ENCODE measurements around the gene FGFR2. TPM values are rescaled to one million over a fixed set of nuclear protein-coding genes. Genes with fewer than 3 reads are reported as not detected.

The FGFR2 gene
- total RNA-seq, 1 donor from 2014 or later: 2.9 TPM

- Mint-ChIP-seq H3K9me3 (ENCODE audit: low read depth) (no peaks in the 10 kb centered on the region), H3K27ac (ENCODE audit: unreplicated experiment) (no peak overlapping the region), H3K4me3 (ENCODE audit: unreplicated experiment) (no peak overlapping the region), H3K36me3 (ENCODE audit: low read depth) (peaks cover 3% of the 10 kb centered on the region), H3K27me3 (ENCODE audit: low read depth) (no peaks in the 10 kb centered on the region), H3K4me1 (ENCODE audit: low read depth) (peaks cover 10% of the 10 kb centered on the region)
- TF ChIP-seq CTCF (IDR thresholded peaks at IDR 0.05): no peak
- no peak for DNase-seq (ENCODE audit: low spot score)
Measured at GRCh38 chr10:121607310-121608055, 9.2 kb upstream of the FGFR2 start.

GRCh38 chr10:121605708-121606107 lies 7.5 kb upstream of the FGFR2 start:
- no peaks in the 10 kb centered on the region for H3K9me3 Mint-ChIP-seq (ENCODE audit: low read depth)

GRCh38 chr10:121601458-121601857 lies 3.2 kb upstream of the FGFR2 start:
- no peak for TF ChIP-seq CTCF (IDR thresholded peaks at IDR 0.05)
- Mint-ChIP-seq H3K27me3 (ENCODE audit: low read depth) (peaks cover 11% of the 10 kb centered on the region), H3K4me1 (ENCODE audit: low read depth) (peaks cover 5% of the 10 kb centered on the region), H3K9me3 (ENCODE audit: low read depth) (no peaks in the 10 kb centered on the region), H3K27ac (ENCODE audit: unreplicated experiment) (no peak overlapping the region), H3K4me3 (ENCODE audit: unreplicated experiment) (no peak overlapping the region), H3K36me3 (ENCODE audit: low read depth) (no peaks in the 10 kb centered on the region)
- peak; percentile 29 for DNase-seq (ENCODE audit: low spot score)

More at GRCh38 chr10:121605708-121606107, 7.5 kb upstream of the FGFR2 start:
- Mint-ChIP-seq H3K27me3 (ENCODE audit: low read depth) (peaks cover 8% of the 10 kb centered on the region), H3K4me3 (ENCODE audit: unreplicated experiment) (no peak overlapping the region), H3K36me3 (ENCODE audit: low read depth) (no peaks in the 10 kb centered on the region), H3K27ac (ENCODE audit: unreplicated experiment) (no peak overlapping the region), H3K4me1 (ENCODE audit: low read depth) (peaks cover 9% of the 10 kb centered on the region)
- no peak for TF ChIP-seq CTCF (IDR thresholded peaks at IDR 0.05)
- DNase-seq (ENCODE audit: low spot score): peak; percentile 1

GRCh38 chr10:121600611-121601010 lies 2.4 kb upstream of the FGFR2 start:
- peaks cover 8% of the 10 kb centered on the region for H3K4me1 Mint-ChIP-seq (ENCODE audit: low read depth)
- no peak overlapping the region for H3K4me3 Mint-ChIP-seq (ENCODE audit: unreplicated experiment)
- no peaks in the 10 kb centered on the region for H3K9me3 Mint-ChIP-seq (ENCODE audit: low read depth)

GRCh38 chr10:121599947-121600346 lies 1.7 kb upstream of the FGFR2 start:
- peaks cover 12% of the 10 kb centered on the region for H3K4me1 Mint-ChIP-seq (ENCODE audit: low read depth)
- H3K27me3 Mint-ChIP-seq (ENCODE audit: low read depth): peaks cover 11% of the 10 kb centered on the region
- no peak overlapping the region for H3K4me3 Mint-ChIP-seq (ENCODE audit: unreplicated experiment)
- TF ChIP-seq CTCF (IDR thresholded peaks at IDR 0.05): no peak
- H3K9me3 Mint-ChIP-seq (ENCODE audit: low read depth): no peaks in the 10 kb centered on the region
- no peak overlapping the region for H3K27ac Mint-ChIP-seq (ENCODE audit: unreplicated experiment)
- peak; percentile 2 for DNase-seq (ENCODE audit: low spot score)
- no peaks in the 10 kb centered on the region for H3K36me3 Mint-ChIP-seq (ENCODE audit: low read depth)

More at GRCh38 chr10:121600611-121601010, 2.4 kb upstream of the FGFR2 start:
- peak; percentile 18 for DNase-seq (ENCODE audit: low spot score)
- Mint-ChIP-seq H3K27me3 (ENCODE audit: low read depth) (peaks cover 11% of the 10 kb centered on the region), H3K27ac (ENCODE audit: unreplicated experiment) (no peak overlapping the region), H3K36me3 (ENCODE audit: low read depth) (no peaks in the 10 kb centered on the region)
- no peak for TF ChIP-seq CTCF (IDR thresholded peaks at IDR 0.05)
